WTC11 (cell line): Measurements from ENCODE around the gene TCF12. TPM values are rescaled to one million over a fixed set of nuclear protein-coding genes. Genes with fewer than 3 reads are reported as not detected.

ENCODE experiments used
- ATAC-seq: fragments of 200-7000 bp; cut with Tn5 transposase; 2 replicates; pipeline ENCODE4 v1.10.0; 2021; ENCODE audit warnings: mild to moderate bottlenecking, moderate library complexity
- CTCF ChIA-PET: fragments of 300-600 bp; sonication (Branson Sonifier 250); formaldehyde crosslinking; loops from one replicate; lab custom pipeline; 2021; ENCODE audit warnings: antibody characterized with exemption; lab: Charles Lee
- POLR2A ChIA-PET: fragments of 350-600 bp; sonication (Branson Sonifier 250); formaldehyde crosslinking; loops from one replicate; lab custom pipeline; 2021; ENCODE audit warnings: antibody characterized with exemption; lab: Charles Lee
- DNase-seq: peaks from one replicate; pipeline ENCODE4 v3.0.0; 2021; ENCODE audit warnings: low spot score
- H3K27ac Mint-ChIP-seq: 2 replicates; pipeline ENCODE4 v1.8.0; 2021; ENCODE audit warnings: mixed read lengths
- H3K27me3 Mint-ChIP-seq: 2 replicates; pipeline ENCODE4 v1.8.0; 2021; ENCODE audit warnings: low read depth, mild to moderate bottlenecking, moderate library complexity, mixed read lengths
- H3K36me3 Mint-ChIP-seq: 2 replicates; pipeline ENCODE4 v1.8.0; 2021; ENCODE audit warnings: mixed read lengths
- H3K4me1 Mint-ChIP-seq: 2 replicates; pipeline ENCODE4 v1.8.0; 2022; ENCODE audit warnings: mixed read lengths
- H3K4me3 Mint-ChIP-seq: 2 replicates; pipeline ENCODE4 v1.8.0; 2021; ENCODE audit warnings: mild to moderate bottlenecking, moderate library complexity, mixed read lengths
- H3K9me3 Mint-ChIP-seq: 2 replicates; pipeline ENCODE4 v1.8.0; 2021; ENCODE audit warnings: mixed read lengths
- ARID4B ChIP-seq: sonication (generic); formaldehyde crosslinking; IDR thresholded peaks from 2 replicates; pipeline ENCODE4 v1.8.0; 2023; ENCODE audit warnings: missing genetic modification reagents, mild to moderate bottlenecking, borderline replicate concordance
- CBFB ChIP-seq: sonication (generic); formaldehyde crosslinking; IDR thresholded peaks from 2 replicates; pipeline ENCODE4 v1.8.1; 2022; ENCODE audit warnings: mild to moderate bottlenecking, low read depth, missing genetic modification reagents
- E2F1 ChIP-seq: sonication (generic); formaldehyde crosslinking; IDR thresholded peaks from 2 replicates; pipeline ENCODE4 v1.8.0; 2022; ENCODE audit warnings: mild to moderate bottlenecking, missing genetic modification reagents
- E2F4 ChIP-seq: sonication (generic); formaldehyde crosslinking; IDR thresholded peaks from 2 replicates; pipeline ENCODE4 v1.8.1; 2022; ENCODE audit warnings: low read depth, mild to moderate bottlenecking, moderate library complexity, missing genetic modification reagents, borderline replicate concordance
- ELF4 ChIP-seq: sonication (generic); formaldehyde crosslinking; IDR thresholded peaks from 2 replicates; pipeline ENCODE4 v1.8.1; 2022; ENCODE audit warnings: low read depth, mild to moderate bottlenecking, moderate library complexity, missing genetic modification reagents
- FOXJ3 ChIP-seq: sonication (generic); formaldehyde crosslinking; IDR thresholded peaks from 2 replicates; pipeline ENCODE4 v1.9.0; 2021; ENCODE audit warnings: missing genetic modification reagents, mild to moderate bottlenecking, borderline replicate concordance
- GRHL2 ChIP-seq: fragments of 250-450 bp; sonication (Bioruptor Pico); IDR thresholded peaks from 2 replicates; pipeline ENCODE4 v1.8.0; 2022; ENCODE audit warnings: mild to moderate bottlenecking, moderate library complexity; ENCODE audit not compliant: insufficient replicate concordance, severe bottlenecking
- HMGXB4 ChIP-seq: sonication (generic); formaldehyde crosslinking; IDR thresholded peaks from 2 replicates; pipeline ENCODE4 v1.8.1; 2023; ENCODE audit warnings: mild to moderate bottlenecking, moderate library complexity, missing genetic modification reagents
- USF1 ChIP-seq: sonication (generic); formaldehyde crosslinking; IDR thresholded peaks from 2 replicates; pipeline ENCODE4 v1.8.0; 2022; ENCODE audit warnings: mild to moderate bottlenecking, missing genetic modification reagents
- ZBTB21 ChIP-seq: sonication (generic); formaldehyde crosslinking; IDR thresholded peaks from 2 replicates; pipeline ENCODE4 v1.8.1; 2023; ENCODE audit warnings: mild to moderate bottlenecking, missing genetic modification reagents, borderline replicate concordance
- ZMAT4 ChIP-seq: fragments of 250-450 bp; sonication (Bioruptor Pico); IDR thresholded peaks from 2 replicates; pipeline ENCODE4 v1.9.0; 2021; ENCODE audit warnings: mild to moderate bottlenecking
- ZNF281 ChIP-seq: sonication (generic); formaldehyde crosslinking; IDR thresholded peaks from 2 replicates; pipeline ENCODE4 v1.8.0; 2023; ENCODE audit warnings: mild to moderate bottlenecking, missing genetic modification reagents
- ZNF423 ChIP-seq: fragments of 250-450 bp; sonication (Bioruptor Pico); IDR thresholded peaks from 2 replicates; pipeline ENCODE4 v2.1.2; 2022; ENCODE audit warnings: mild to moderate bottlenecking, moderate library complexity
- total RNA-seq: library from RNA; stranded (reverse); gene quantifications from 3 replicates; pipeline ENCODE4 v1.2.3, GENCODE V29; 2021

TCF12 gene
- total RNA-seq, 1 experiment from 2014 or later = 73.2 TPM

GRCh38 chr15:57286446-57287122 lies 368.1 kb downstream of the TCF12 start:
- H3K27ac Mint-ChIP-seq = peak overlapping the region; percentile 77
- CTCF ChIA-PET = interaction anchor here (0.6 to 2.6 kb wide), 5 partner anchors 10 to 148 kb away, joined by 3 to 13 read pairs (median 3); no protein-coding TSS in a partner anchor

More at GRCh38 chr15:57286446-57287122, 368.1 kb downstream of the TCF12 start:
- TF ChIP-seq ELF4 (CRISPR knock-in tag) (no peak), GRHL2 (CRISPR knock-in tag) (no peak), E2F4 (CRISPR knock-in tag) (no peak), HMGXB4 (no peak), ARID4B (CRISPR knock-in tag) (no peak), CBFB (CRISPR knock-in tag) (no peak), ZBTB21 (no peak), ZNF423 (CRISPR knock-in tag) (no peak), ZNF281 (CRISPR knock-in tag) (no peak), USF1 (CRISPR knock-in tag) (no peak), FOXJ3 (no peak), E2F1 (CRISPR knock-in tag) (no peak), ZMAT4 (CRISPR knock-in tag) (no peak)
- TF ChIP-seq, all 79 proteins: peak for 0
- no peak for DNase-seq
- Mint-ChIP-seq H3K27me3 (no peaks in the 10 kb centered on the region), H3K4me1 (peaks cover 17% of the 10 kb centered on the region), H3K9me3 (no peaks in the 10 kb centered on the region), H3K4me3 (no peak overlapping the region), H3K36me3 (peaks cover 34% of the 10 kb centered on the region)
- peak; percentile 85 for ATAC-seq
- POLR2A ChIA-PET = no interaction called here
